ENCODE measurements around the gene MAG.

The MAG gene

GRCh38 chr19:35291916-35292315, at the start of gene MAG:
Gene MAG, plus strand, starts transcription at chr19:35292161. Its CDS starts 3,248 bp downstream, at chr19:35295409.
- no peak for TF ChIP-seq POLR2A (IDR thresholded peaks at IDR 0.05; ENCODE audit: low read depth, low read length)
- FAIRE-seq: no peak

GRCh38 chr19:35246466-35247092, 45.4 kb upstream of the MAG start:
- no peak for FAIRE-seq
- TF ChIP-seq POLR2A (IDR thresholded peaks at IDR 0.05; ENCODE audit: low read depth, low read length): no peak
- no peak for DNase-seq (ENCODE audit: insufficient read length, low spot score)

More at GRCh38 chr19:35291916-35292315, at the start of gene MAG:
- DNase-seq (ENCODE audit: insufficient read length, low spot score): no peak

GRCh38 chr19:35247526-35248309, 44.2 kb upstream of the MAG start:
- FAIRE-seq (no peak), DNase-seq (ENCODE audit: insufficient read length, low spot score) (no peak)
- no peak for TF ChIP-seq POLR2A (IDR thresholded peaks at IDR 0.05; ENCODE audit: low read depth, low read length)

GRCh38 chr19:35248310-35249145, 43.4 kb upstream of the MAG start, which contains the start of gene LSR:
Gene LSR, plus strand, starts transcription at chr19:35249002. Its CDS starts 21 bp downstream, at chr19:35249023.
- TF ChIP-seq POLR2A (IDR thresholded peaks at IDR 0.05; ENCODE audit: low read depth, low read length): no peak
- FAIRE-seq (no peak), DNase-seq (ENCODE audit: insufficient read length, low spot score) (no peak)

- DNase-seq (ENCODE audit: insufficient read length, low spot score) (no peak), FAIRE-seq (no peak)
- no peak for TF ChIP-seq POLR2A (IDR thresholded peaks at IDR 0.05; ENCODE audit: low read depth, low read length)
Measured at GRCh38 chr19:35249146-35249847, 42.7 kb upstream of the MAG start.

- TF ChIP-seq POLR2A (IDR thresholded peaks at IDR 0.05; ENCODE audit: low read depth, low read length): no peak
- FAIRE-seq (no peak), DNase-seq (ENCODE audit: insufficient read length, low spot score) (no peak)
Measured at GRCh38 chr19:35249848-35250711, 41.9 kb upstream of the MAG start.

- no peak for TF ChIP-seq POLR2A (IDR thresholded peaks at IDR 0.05; ENCODE audit: low read depth, low read length)
- FAIRE-seq (no peak), DNase-seq (ENCODE audit: insufficient read length, low spot score) (no peak)
Measured at GRCh38 chr19:35251456-35251855, 40.5 kb upstream of the MAG start.

- TF ChIP-seq POLR2A (IDR thresholded peaks at IDR 0.05; ENCODE audit: low read depth, low read length): no peak
- DNase-seq (ENCODE audit: insufficient read length, low spot score) (no peak), FAIRE-seq (no peak)
Measured at GRCh38 chr19:35253316-35254286, 38.4 kb upstream of the MAG start.

GRCh38 chr19:35254341-35255297, 37.3 kb upstream of the MAG start:
- no peak for TF ChIP-seq POLR2A (IDR thresholded peaks at IDR 0.05; ENCODE audit: low read depth, low read length)
- no peak for FAIRE-seq
- no peak for DNase-seq (ENCODE audit: insufficient read length, low spot score)

GRCh38 chr19:35256566-35256965, 35.4 kb upstream of the MAG start:
- TF ChIP-seq POLR2A (IDR thresholded peaks at IDR 0.05; ENCODE audit: low read depth, low read length): no peak
- no peak for FAIRE-seq
- no peak for DNase-seq (ENCODE audit: insufficient read length, low spot score)

GRCh38 chr19:35257113-35257461, 34.9 kb upstream of the MAG start:
- TF ChIP-seq POLR2A (IDR thresholded peaks at IDR 0.05; ENCODE audit: low read depth, low read length): no peak
- no peak for FAIRE-seq
- no peak for DNase-seq (ENCODE audit: insufficient read length, low spot score)
